ENCODE data around the gene RBFOX2.

RBFOX2 gene

DNA sequence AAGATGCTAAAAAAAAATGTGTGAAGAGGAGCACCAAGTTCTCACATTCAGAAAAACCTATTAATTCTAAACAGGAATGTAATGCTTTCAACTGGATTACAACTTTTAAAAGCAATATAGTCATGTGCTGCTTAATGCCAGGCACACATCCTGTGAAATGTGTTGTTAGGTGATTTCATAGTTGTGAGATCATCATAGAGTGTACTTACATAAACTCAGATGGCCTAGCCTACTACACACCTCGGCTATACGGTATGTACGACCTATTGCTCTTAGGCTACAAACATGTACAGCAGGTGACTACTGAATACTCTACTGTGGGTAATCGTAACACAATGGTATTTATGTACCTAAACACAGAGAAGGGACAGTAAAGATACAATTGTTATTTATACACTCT is 142.3 kb downstream of the RBFOX2 start:
- H3K4me3 ChIP-seq (ENCODE audit: low read depth, low read length), result no peak overlapping the region
- no peak for DNase-seq (ENCODE audit: low read depth)
- TF ChIP-seq MYC (IDR thresholded peaks at IDR 0.05; ENCODE audit: low read depth, low read length) (no peak), POLR2A (IDR thresholded peaks at IDR 0.05; ENCODE audit: extremely low read depth, insufficient read length) (no peak)
- TF ChIP-seq, protein P1, sequence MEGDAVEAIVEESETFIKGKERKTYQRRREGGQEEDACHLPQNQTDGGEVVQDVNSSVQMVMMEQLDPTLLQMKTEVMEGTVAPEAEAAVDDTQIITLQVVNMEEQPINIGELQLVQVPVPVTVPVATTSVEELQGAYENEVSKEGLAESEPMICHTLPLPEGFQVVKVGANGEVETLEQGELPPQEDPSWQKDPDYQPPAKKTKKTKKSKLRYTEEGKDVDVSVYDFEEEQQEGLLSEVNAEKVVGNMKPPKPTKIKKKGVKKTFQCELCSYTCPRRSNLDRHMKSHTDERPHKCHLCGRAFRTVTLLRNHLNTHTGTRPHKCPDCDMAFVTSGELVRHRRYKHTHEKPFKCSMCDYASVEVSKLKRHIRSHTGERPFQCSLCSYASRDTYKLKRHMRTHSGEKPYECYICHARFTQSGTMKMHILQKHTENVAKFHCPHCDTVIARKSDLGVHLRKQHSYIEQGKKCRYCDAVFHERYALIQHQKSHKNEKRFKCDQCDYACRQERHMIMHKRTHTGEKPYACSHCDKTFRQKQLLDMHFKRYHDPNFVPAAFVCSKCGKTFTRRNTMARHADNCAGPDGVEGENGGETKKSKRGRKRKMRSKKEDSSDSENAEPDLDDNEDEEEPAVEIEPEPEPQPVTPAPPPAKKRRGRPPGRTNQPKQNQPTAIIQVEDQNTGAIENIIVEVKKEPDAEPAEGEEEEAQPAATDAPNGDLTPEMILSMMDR (IDR thresholded peaks at IDR 0.05; ENCODE audit: low read depth, low read length), result no peak
- TF ChIP-seq, protein P2, sequence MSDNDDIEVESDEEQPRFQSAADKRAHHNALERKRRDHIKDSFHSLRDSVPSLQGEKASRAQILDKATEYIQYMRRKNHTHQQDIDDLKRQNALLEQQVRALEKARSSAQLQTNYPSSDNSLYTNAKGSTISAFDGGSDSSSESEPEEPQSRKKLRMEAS (IDR thresholded peaks at IDR 0.05; ENCODE audit: low read depth, low read length), result no peak

DNA sequence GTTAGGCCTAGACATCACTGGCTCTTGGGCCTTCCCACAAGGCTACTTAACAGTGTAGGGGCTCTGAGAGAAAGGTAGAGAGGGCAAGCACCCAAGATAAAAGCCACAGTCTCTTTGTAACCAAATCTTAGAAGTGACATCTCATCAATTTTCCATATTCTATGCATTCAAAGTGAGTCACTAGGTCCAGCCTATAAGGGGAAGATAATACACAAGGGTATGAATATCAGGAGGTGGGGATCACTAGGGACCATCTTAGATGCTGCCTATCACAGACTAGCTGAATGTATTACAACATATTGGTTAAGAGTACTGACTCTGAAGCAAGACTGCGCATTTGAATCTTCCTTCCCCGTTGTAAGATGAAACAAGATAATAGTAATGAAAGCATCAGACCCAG is 144.1 kb downstream of the RBFOX2 start:
- H3K4me3 ChIP-seq (ENCODE audit: low read depth, low read length), result no peak overlapping the region
- TF ChIP-seq, protein P1 (IDR thresholded peaks at IDR 0.05; ENCODE audit: low read depth, low read length), result no peak
- TF ChIP-seq POLR2A (IDR thresholded peaks at IDR 0.05; ENCODE audit: extremely low read depth, insufficient read length) (no peak), MYC (IDR thresholded peaks at IDR 0.05; ENCODE audit: low read depth, low read length) (no peak)
- TF ChIP-seq, protein P2 (IDR thresholded peaks at IDR 0.05; ENCODE audit: low read depth, low read length), result no peak
- no peak for DNase-seq (ENCODE audit: low read depth)

DNA sequence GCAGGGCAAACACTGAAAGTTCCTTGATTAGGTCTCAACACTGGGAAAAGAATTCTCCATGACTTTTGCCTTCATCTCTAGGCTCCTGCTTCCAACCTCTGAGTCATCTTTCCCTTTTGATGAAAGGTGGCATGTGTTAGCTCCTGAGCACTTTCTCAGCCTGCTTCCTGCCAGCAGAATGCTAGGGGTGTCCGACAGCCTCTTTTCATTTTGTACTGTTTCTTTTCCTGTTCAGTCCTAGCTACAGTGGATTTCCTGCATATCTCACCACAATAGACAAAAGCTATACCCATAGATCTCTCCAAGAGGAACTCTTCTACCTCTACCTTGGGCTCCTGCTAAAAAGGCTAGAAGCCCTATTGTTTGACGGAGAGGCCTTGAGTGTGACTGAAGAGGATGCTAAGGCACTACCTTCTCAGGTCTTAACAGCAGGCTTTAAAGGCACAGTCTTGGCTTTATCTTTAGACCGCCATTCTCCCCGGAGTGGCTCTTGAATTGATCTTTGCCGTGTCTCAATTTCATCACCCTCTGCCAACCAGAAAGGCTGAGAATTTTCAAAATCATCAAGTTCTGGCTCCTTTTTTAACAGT is 145.5 kb downstream of the RBFOX2 start:
- no peak overlapping the region for H3K4me3 ChIP-seq (ENCODE audit: low read depth, low read length)
- no peak for DNase-seq (ENCODE audit: low read depth)
- TF ChIP-seq MYC (IDR thresholded peaks at IDR 0.05; ENCODE audit: low read depth, low read length), result no peak
- TF ChIP-seq, protein P2 (IDR thresholded peaks at IDR 0.05; ENCODE audit: low read depth, low read length), result no peak
- TF ChIP-seq, protein P1 (IDR thresholded peaks at IDR 0.05; ENCODE audit: low read depth, low read length), result no peak
- TF ChIP-seq POLR2A (IDR thresholded peaks at IDR 0.05; ENCODE audit: extremely low read depth, insufficient read length), result no peak

DNA sequence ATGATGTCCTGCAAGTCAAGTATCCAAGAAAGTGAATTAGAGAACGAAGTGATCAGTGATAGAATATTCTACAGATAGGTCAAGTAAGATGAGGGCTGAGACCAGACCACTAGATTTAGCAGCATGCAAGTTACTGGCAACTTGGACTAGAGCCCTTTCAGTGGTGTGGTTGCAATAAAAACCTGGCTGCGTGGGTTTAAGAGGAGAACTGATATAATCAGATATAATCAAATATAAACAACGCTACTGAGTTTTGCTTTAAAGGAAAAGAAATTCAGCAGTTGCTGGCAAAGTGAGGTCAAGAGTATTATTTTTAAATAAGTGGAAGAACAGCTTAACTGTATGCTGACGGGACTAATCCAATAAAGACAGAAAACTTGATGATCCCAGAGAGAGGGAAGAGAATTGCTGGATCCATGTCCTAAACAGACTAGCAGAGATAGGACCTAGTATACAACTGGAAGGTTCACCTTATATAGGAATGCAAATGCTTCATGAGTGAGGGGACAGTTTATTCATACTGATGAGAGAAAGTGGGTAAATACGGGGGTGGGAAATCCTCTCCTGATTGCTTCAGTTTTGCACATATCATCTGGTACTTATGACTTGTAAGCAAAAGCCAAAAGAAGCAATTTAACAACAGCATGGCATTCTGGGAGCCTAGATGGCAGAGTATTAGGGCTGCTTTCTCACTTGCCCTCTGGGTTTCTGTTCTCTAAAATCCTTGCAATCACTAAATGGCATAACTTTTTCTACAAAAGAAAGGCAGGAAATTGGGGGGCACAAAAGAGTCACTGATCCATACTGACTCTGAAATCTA is 146.2 kb downstream of the RBFOX2 start:
- DNase-seq (ENCODE audit: low read depth), result no peak
- no peak overlapping the region for H3K4me3 ChIP-seq (ENCODE audit: low read depth, low read length)
- TF ChIP-seq, protein P2 (IDR thresholded peaks at IDR 0.05; ENCODE audit: low read depth, low read length), result no peak
- no peak for TF ChIP-seq POLR2A (IDR thresholded peaks at IDR 0.05; ENCODE audit: extremely low read depth, insufficient read length)
- no peak for TF ChIP-seq MYC (IDR thresholded peaks at IDR 0.05; ENCODE audit: low read depth, low read length)
- TF ChIP-seq, protein P1 (IDR thresholded peaks at IDR 0.05; ENCODE audit: low read depth, low read length), result no peak

DNA sequence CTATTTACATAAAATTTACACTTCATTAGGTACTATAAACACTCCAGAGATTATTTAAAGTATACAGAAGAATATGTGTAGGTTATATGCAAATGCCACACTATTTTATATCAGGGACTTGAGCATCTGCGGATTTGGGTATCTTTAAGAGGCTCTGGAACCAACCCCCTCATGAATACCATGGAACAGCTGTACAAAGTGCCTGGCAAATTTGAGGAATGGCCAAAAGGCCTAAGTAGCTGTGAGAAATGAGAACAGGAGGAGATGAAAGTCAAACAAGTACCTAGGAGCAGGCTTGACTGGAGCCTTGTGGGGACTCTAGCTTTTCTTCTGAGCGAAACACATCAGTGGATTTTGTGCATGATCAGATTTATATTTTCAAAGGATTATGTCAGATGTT is 149.3 kb downstream of the RBFOX2 start:
- no peak for DNase-seq (ENCODE audit: low read depth)
- no peak overlapping the region for H3K4me3 ChIP-seq (ENCODE audit: low read depth, low read length)
- TF ChIP-seq, protein P1 (IDR thresholded peaks at IDR 0.05; ENCODE audit: low read depth, low read length), result no peak
- TF ChIP-seq, protein P2 (IDR thresholded peaks at IDR 0.05; ENCODE audit: low read depth, low read length), result no peak
- TF ChIP-seq MYC (IDR thresholded peaks at IDR 0.05; ENCODE audit: low read depth, low read length), result no peak
- no peak for TF ChIP-seq POLR2A (IDR thresholded peaks at IDR 0.05; ENCODE audit: extremely low read depth, insufficient read length)
